ENCODE data around the gene PHTF2.

- no peak for TF ChIP-seq CTCF (IDR thresholded peaks at IDR 0.05)
- TF ChIP-seq EZH2phosphoT487 (IDR thresholded peaks at IDR 0.05), result no peak
- TF ChIP-seq EZH2 (IDR thresholded peaks at IDR 0.05), result no peak
These were observed 100.9 kb downstream of the PHTF2 start for GRCh38 chr7:77899516-77899915.
